ENCODE measurements around the gene CACNB2.

GRCh38 chr10:18554479-18554878 lies 414.3 kb downstream of the CACNB2 start:
- TF ChIP-seq POLR2A (IDR thresholded peaks at IDR 0.05; ENCODE audit: low read depth, low read length) (no peak), POLR2AphosphoS5 (IDR thresholded peaks at IDR 0.05; ENCODE audit: low read depth, low read length) (no peak)
